OCI-LY7 (cell line): ENCODE data around the gene PALMD.

ENCODE experiments used
- EZH2phosphoT487 ChIP-seq: fragments of 200-600 bp; sonication (generic); IDR thresholded peaks from 2 replicates; pipeline ENCODE4 v1.6.1; 2018; ENCODE audit warnings: low read depth, borderline replicate concordance, mild to moderate bottlenecking, mixed run types, antibody characterized with exemption, low read length, moderate library complexity, mixed read lengths
- TF ChIP-seq, protein P1 (sequence below): fragments of 200-600 bp; sonication (generic); conservative IDR thresholded peaks from 2 replicates; pipeline ENCODE4 v1.5.1; 2014; ENCODE audit warnings: mild to moderate bottlenecking, antibody characterized with exemption, low read length, moderate library complexity, mixed read lengths

DNA sequence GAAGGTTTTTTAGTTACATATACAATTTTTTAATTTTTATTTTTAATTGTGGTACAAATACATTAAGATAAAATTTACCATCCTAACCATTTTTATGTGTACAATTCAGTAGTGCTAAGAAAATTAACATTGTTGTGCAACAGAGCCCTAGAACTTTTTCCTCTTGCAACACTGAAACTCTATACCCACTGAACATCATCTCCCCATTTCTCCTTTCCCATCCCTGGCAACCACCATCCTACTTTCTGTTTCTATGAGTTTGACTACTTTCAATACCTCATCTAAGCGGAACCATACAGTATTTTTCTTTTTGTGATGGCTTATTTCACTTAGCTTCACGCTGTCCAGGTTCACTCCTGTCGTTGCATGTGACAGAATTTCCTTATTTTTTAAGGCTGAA, 54.1 kb downstream of the PALMD start:
- TF ChIP-seq, protein P1, sequence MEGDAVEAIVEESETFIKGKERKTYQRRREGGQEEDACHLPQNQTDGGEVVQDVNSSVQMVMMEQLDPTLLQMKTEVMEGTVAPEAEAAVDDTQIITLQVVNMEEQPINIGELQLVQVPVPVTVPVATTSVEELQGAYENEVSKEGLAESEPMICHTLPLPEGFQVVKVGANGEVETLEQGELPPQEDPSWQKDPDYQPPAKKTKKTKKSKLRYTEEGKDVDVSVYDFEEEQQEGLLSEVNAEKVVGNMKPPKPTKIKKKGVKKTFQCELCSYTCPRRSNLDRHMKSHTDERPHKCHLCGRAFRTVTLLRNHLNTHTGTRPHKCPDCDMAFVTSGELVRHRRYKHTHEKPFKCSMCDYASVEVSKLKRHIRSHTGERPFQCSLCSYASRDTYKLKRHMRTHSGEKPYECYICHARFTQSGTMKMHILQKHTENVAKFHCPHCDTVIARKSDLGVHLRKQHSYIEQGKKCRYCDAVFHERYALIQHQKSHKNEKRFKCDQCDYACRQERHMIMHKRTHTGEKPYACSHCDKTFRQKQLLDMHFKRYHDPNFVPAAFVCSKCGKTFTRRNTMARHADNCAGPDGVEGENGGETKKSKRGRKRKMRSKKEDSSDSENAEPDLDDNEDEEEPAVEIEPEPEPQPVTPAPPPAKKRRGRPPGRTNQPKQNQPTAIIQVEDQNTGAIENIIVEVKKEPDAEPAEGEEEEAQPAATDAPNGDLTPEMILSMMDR: no peak
- TF ChIP-seq EZH2phosphoT487: no peak
